HG03469 (cell line): ENCODE data around the gene ADPRS.

Experiments used
- ATAC-seq: cut with Tn5 transposase; IDR thresholded peaks from one replicate; pipeline ENCODE4 v1.9.1; 2021; ENCODE audit warnings: mild to moderate bottlenecking, moderate library complexity, moderate number of reproducible peaks; ENCODE audit not compliant: unreplicated experiment

ADPRS gene

GRCh38 chr1:36087233-36088123, 1.2 kb upstream of the ADPRS start:
- no peak for ATAC-seq

GRCh38 chr1:36088265-36088576, 471 bp upstream of the ADPRS start:
- ATAC-seq, result no peak

GRCh38 chr1:36089393-36090121, 865 bp downstream of the ADPRS start:
- ATAC-seq, result no peak

- ATAC-seq, result no peak
Measured at GRCh38 chr1:36091141-36091540, 2.4 kb downstream of the ADPRS start.

GRCh38 chr1:36091698-36092097, 3.0 kb downstream of the ADPRS start:
- ATAC-seq, result no peak

- ATAC-seq, result no peak
Measured at GRCh38 chr1:36092166-36092797, 3.6 kb downstream of the ADPRS start.

- ATAC-seq, result no peak
Measured at GRCh38 chr1:36092798-36093185, 4.1 kb downstream of the ADPRS start.

- ATAC-seq, result no peak
Measured at GRCh38 chr1:36093226-36093625, 4.5 kb downstream of the ADPRS start.

GRCh38 chr1:36093929-36094328, 5.2 kb downstream of the ADPRS start:
- no peak for ATAC-seq

- ATAC-seq, result no peak
Measured at GRCh38 chr1:36094621-36095061, 5.9 kb downstream of the ADPRS start.

- no peak for ATAC-seq
Measured at GRCh38 chr1:36095760-36096405, 7.2 kb downstream of the ADPRS start.

GRCh38 chr1:36096500-36097432, 8.1 kb downstream of the ADPRS start:
- ATAC-seq, result no peak

GRCh38 chr1:36097693-36098585, 9.2 kb downstream of the ADPRS start:
- no peak for ATAC-seq

- ATAC-seq, result no peak
Measured at GRCh38 chr1:36098650-36099365, 10.1 kb downstream of the ADPRS start.

GRCh38 chr1:36099681-36100341, 11.1 kb downstream of the ADPRS start:
- ATAC-seq, result no peak

GRCh38 chr1:36100376-36100775, 11.7 kb downstream of the ADPRS start:
- no peak for ATAC-seq

GRCh38 chr1:36101546-36101945, 12.9 kb downstream of the ADPRS start:
- ATAC-seq, result no peak

GRCh38 chr1:36106269-36106668, 17.6 kb downstream of the ADPRS start:
- no peak for ATAC-seq
